ENCODE data around the gene ZNF3. TPM values are rescaled to one million over a fixed set of nuclear protein-coding genes. Genes with fewer than 3 reads are reported as not detected.

The ZNF3 gene
- total RNA-seq, 4 donors from 2014 or later: 37.4 to 42.7 (median 41.0) TPM

DNA sequence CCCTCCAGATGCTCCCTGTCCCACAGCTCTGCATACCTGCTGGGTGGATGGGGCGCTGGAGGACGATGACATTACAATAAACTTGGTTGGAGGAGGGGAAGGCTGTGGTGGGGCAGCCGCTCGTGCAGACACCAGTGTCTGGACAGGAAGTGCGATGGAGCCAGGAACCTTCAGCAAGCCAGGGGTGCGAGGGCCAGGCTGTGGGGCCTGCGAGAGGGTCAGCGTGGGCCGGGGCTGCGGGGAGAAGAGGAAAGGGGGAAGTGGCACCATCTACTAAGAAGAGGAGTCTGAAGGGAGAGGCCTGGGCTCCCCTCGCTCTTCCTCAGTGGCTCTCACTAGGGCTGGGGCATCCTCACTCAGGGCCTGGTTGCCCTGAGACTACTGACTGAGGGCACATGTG lies 26.4 kb upstream of the ZNF3 start:
- in situ Hi-C loops (cut with MboI; ENCODE audit: low pct_ligation_motif_present in 1 of 4, low pct_unique_long_range_greater_than_20kb in 1 of 4, low sequenced_read_pairs in 3 of 4) (no loop called here), intact Hi-C loops (cut with DNase I; ENCODE audit: low total_unique reads) (no loop called here)
- peaks cover 0 to 35% (median 11%) of the 10 kb centered on the region in 4 donors for H3K36me3 ChIP-seq
- no peak for TF ChIP-seq EP300 (IDR thresholded peaks at IDR 0.05; ENCODE audit: low read depth)
- no peak for TF ChIP-seq CTCF (IDR thresholded peaks at IDR 0.05)
- TF ChIP-seq POLR2AphosphoS5 (IDR thresholded peaks at IDR 0.05): no peak
- no peak for TF ChIP-seq POLR2A (IDR thresholded peaks at IDR 0.05)
- no peak overlapping the region for H3K27ac ChIP-seq
- no peaks in the 10 kb centered on the region for H3K4me1 ChIP-seq
- 82% methylated on average over 11 of the region's 11 CpGs; no CpG with 5 or more reads in 1 of the 2 donors for WGBS, 2 donors (ENCODE audit: low coverage in 1 of 2)
- no peak for DNase-seq
- no peaks in the 10 kb centered on the region for H3K9me3 ChIP-seq
- no peak overlapping the region for H3K4me3 ChIP-seq
- no peaks in the 10 kb centered on the region for H3K27me3 ChIP-seq

DNA sequence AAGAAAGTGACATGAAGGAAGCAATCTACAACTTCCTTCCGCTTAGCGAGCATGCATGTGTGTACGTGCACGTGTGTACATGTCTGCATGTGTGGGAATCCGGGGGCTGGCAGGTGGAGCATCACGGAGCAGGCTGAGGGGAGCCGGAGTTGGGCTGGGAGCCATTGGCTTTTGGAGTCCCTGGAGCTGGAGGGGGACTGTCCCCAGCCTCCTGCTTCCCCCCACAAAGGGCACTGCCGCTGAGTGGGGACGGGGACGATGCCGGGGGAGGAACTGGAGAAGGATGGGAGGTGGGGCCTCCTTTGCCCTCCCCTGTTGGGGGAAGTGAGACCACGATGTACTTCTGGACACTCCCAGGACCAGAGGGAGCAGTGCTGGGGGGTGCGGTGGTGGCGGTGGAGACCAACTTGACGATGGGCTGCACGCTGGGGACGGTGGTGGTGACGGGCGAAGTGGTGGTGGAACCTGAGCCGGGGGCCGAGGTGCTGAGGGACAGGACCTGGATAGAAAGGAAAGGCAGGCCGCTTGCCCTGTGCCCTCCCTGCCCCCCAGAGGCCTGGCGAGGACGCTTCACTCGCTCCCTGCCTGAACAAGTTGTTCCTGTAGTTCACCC lies 25.7 kb upstream of the ZNF3 start:
- in situ Hi-C loops (cut with MboI; ENCODE audit: low pct_ligation_motif_present in 1 of 4, low pct_unique_long_range_greater_than_20kb in 1 of 4, low sequenced_read_pairs in 3 of 4): no loop called here
- intact Hi-C loops (cut with DNase I; ENCODE audit: low total_unique reads): no loop called here
- TF ChIP-seq CTCF (IDR thresholded peaks at IDR 0.05) (no peak), POLR2AphosphoS5 (IDR thresholded peaks at IDR 0.05) (no peak), EP300 (IDR thresholded peaks at IDR 0.05; ENCODE audit: low read depth) (no peak), POLR2A (IDR thresholded peaks at IDR 0.05) (no peak)
- DNase-seq: no peak
- Histone ChIP-seq H3K36me3 (peaks cover 0 to 29% (median 8%) of the 10 kb centered on the region in 4 donors), H3K9me3 (no peaks in the 10 kb centered on the region), H3K27ac (no peak overlapping the region), H3K4me3 (no peak overlapping the region), H3K27me3 (no peaks in the 10 kb centered on the region), H3K4me1 (peaks cover 4 to 5% (median 5%) of the 10 kb centered on the region in 4 donors)
- WGBS, 2 donors (ENCODE audit: low coverage in 1 of 2): 82 to 91% methylated on average over 3 to 25 of the region's 25 CpGs

DNA sequence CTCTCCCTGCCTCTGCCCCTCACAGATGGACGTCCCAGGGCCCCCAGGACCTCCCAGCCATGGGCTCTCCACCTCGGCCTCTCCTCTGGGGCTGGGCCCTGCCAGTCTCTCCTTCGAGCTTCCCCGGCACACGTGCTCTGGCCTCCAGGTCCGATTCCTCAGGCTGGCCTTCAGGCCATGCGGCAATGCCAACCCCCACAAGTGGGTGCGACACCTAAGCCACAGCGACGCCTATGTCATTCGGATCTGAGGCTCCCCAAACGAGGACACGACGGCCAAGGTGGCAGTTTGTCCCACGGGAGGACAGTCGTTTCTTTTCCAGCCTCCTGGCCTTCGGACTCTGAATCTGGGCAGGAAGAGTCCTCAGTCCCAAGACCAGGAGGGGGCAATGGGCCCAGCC lies 25.1 kb upstream of the ZNF3 start:
- Histone ChIP-seq H3K9me3 (no peaks in the 10 kb centered on the region), H3K36me3 (peaks cover 0 to 29% (median 8%) of the 10 kb centered on the region in 4 donors), H3K27me3 (no peaks in the 10 kb centered on the region), H3K27ac (no peak overlapping the region), H3K4me3 (no peak overlapping the region), H3K4me1 (peaks cover 4 to 7% (median 6%) of the 10 kb centered on the region in 4 donors)
- intact Hi-C loops (cut with DNase I; ENCODE audit: low total_unique reads): no loop called here
- TF ChIP-seq POLR2A (IDR thresholded peaks at IDR 0.05) (no peak), CTCF (IDR thresholded peaks at IDR 0.05) (no peak), POLR2AphosphoS5 (IDR thresholded peaks at IDR 0.05) (no peak), EP300 (IDR thresholded peaks at IDR 0.05; ENCODE audit: low read depth) (no peak)
- in situ Hi-C loops (cut with MboI; ENCODE audit: low pct_ligation_motif_present in 1 of 4, low pct_unique_long_range_greater_than_20kb in 1 of 4, low sequenced_read_pairs in 3 of 4): no loop called here
- 82% methylated on average over 5 to 17 of the region's 17 CpGs for WGBS, 2 donors (ENCODE audit: low coverage in 1 of 2)
- DNase-seq: no peak

DNA sequence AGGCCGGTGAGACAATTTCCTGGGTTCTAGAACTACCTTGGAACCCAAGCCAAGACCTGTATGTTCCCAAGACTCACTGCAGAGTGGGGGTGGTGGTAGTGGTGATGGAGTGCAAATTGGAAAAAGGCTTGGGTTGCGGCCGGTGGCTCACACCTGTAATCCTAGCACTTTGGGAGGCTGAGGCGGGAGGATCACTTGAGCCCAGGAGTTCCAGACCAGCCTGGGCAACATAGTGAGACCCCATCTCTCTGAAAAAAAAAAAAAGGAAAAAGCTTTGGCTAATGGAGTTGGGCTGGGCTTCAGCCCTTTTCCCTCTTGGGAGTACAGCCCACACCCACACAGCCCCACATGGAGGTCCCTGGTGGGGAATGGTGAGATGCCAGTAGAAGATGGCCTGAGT lies 24.0 kb upstream of the ZNF3 start:
- H3K4me1 ChIP-seq: peaks cover 4 to 11% (median 6%) of the 10 kb centered on the region in 4 donors
- 94% methylated on average over 4 of the region's 4 CpGs; no CpG with 5 or more reads in 1 of the 2 donors for WGBS, 2 donors (ENCODE audit: low coverage in 1 of 2)
- H3K27me3 ChIP-seq: no peaks in the 10 kb centered on the region
- in situ Hi-C loops (cut with MboI; ENCODE audit: low pct_ligation_motif_present in 1 of 4, low pct_unique_long_range_greater_than_20kb in 1 of 4, low sequenced_read_pairs in 3 of 4): no loop called here
- H3K4me3 ChIP-seq: no peak overlapping the region
- H3K36me3 ChIP-seq: peaks cover 0 to 29% (median 8%) of the 10 kb centered on the region in 4 donors
- intact Hi-C loops (cut with DNase I; ENCODE audit: low total_unique reads): no loop called here
- no peak overlapping the region for H3K27ac ChIP-seq
- no peaks in the 10 kb centered on the region for H3K9me3 ChIP-seq
- no peak for DNase-seq
- no peak for TF ChIP-seq POLR2A (IDR thresholded peaks at IDR 0.05)
- TF ChIP-seq POLR2AphosphoS5 (IDR thresholded peaks at IDR 0.05): no peak
- TF ChIP-seq CTCF (IDR thresholded peaks at IDR 0.05): no peak
- no peak for TF ChIP-seq EP300 (IDR thresholded peaks at IDR 0.05; ENCODE audit: low read depth)

Measured in transverse colon (tissue), 4 donors.